Activated CD4-positive, alpha-beta memory T cell treated with anti-CD3 and anti-CD28 coated beads, Interleukin-2, amount 10 ng/mL, durations not matched to agents 7 days and 5 days (primary cell): ENCODE measurements around the gene TTC4. TPM values are rescaled to one million over a fixed set of nuclear protein-coding genes. Genes with fewer than 3 reads are reported as not detected.

ENCODE experiments used
- CTCF ChIA-PET: fragments of 350-600 bp; sonication (Branson Sonifier 250); formaldehyde crosslinking; loops from one replicate; lab custom pipeline; 2021; ENCODE audit warnings: antibody characterized with exemption, inconsistent platforms; lab: Charles Lee
- POLR2A ChIA-PET: fragments of 350-600 bp; sonication (Branson Sonifier 250); formaldehyde crosslinking; loops from one replicate; lab custom pipeline; 2021; ENCODE audit warnings: antibody characterized with exemption; lab: Charles Lee
- DNase-seq: peaks from one replicate; pipeline ENCODE4 v3.0.0-alpha.2; 2020
- H3K27ac Mint-ChIP-seq: one replicate; pipeline ENCODE4 v1.8.0; 2021; ENCODE audit warnings: mild to moderate bottlenecking, mixed read lengths
- H3K27me3 Mint-ChIP-seq: one replicate; pipeline ENCODE4 v1.8.0; 2021; ENCODE audit warnings: mixed read lengths
- H3K36me3 Mint-ChIP-seq: one replicate; pipeline ENCODE4 v1.8.0; 2021; ENCODE audit warnings: low read depth, mixed read lengths
- H3K4me1 Mint-ChIP-seq: one replicate; pipeline ENCODE4 v1.8.0; 2021; ENCODE audit warnings: mixed read lengths
- H3K4me3 Mint-ChIP-seq: one replicate; pipeline ENCODE4 v1.8.0; 2021; ENCODE audit warnings: mild to moderate bottlenecking, mixed read lengths
- H3K9me3 Mint-ChIP-seq: one replicate; pipeline ENCODE4 v1.8.0; 2021; ENCODE audit warnings: mixed read lengths
- total RNA-seq, 2 experiments: library from RNA; stranded (reverse); gene quantifications; one replicate each; pipeline ENCODE4 v1.2.3, GENCODE V29; 2021

TTC4 gene, protein sequence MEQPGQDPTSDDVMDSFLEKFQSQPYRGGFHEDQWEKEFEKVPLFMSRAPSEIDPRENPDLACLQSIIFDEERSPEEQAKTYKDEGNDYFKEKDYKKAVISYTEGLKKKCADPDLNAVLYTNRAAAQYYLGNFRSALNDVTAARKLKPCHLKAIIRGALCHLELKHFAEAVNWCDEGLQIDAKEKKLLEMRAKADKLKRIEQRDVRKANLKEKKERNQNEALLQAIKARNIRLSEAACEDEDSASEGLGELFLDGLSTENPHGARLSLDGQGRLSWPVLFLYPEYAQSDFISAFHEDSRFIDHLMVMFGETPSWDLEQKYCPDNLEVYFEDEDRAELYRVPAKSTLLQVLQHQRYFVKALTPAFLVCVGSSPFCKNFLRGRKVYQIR
- total RNA-seq, result 10 to 100 TPM; 17.6 to 20.6 TPM

GRCh38 chr1:54715493-54716298, at the start of gene TTC4:
TTC4 (plus strand) TSS chr1:54715861; CDS start chr1:54715909, 48 bp downstream.
- H3K4me3 Mint-ChIP-seq, result peak within 1 kb of the TSS; percentile 81
- peaks cover 9% of the 10 kb centered on the region for H3K36me3 Mint-ChIP-seq
- CTCF ChIA-PET, result interaction anchor here (1.0 to 2.2 kb wide), 7 partner anchors 12 to 280 kb away, joined by 3 to 12 read pairs (median 3); partner anchors contain the start of gene TTC22
- H3K27ac Mint-ChIP-seq, result peak within 1 kb of the TSS; percentile 78
- H3K9me3 Mint-ChIP-seq, result no peaks in the 10 kb centered on the region
- POLR2A ChIA-PET, result interaction anchor here (0.7 to 2.7 kb wide), 12 partner anchors 9 to 661 kb away, joined by 3 to 16 read pairs (median 5); partner anchors contain the start of genes DHCR24, PARS2 and TTC22
- DNase-seq, result peak; percentile 86
- peaks cover 30% of the 10 kb centered on the region for H3K4me1 Mint-ChIP-seq
- H3K27me3 Mint-ChIP-seq, result peaks cover 3% of the 10 kb centered on the region

GRCh38 chr1:54666333-54666732, 49.3 kb upstream of the TTC4 start:
- Mint-ChIP-seq H3K4me3 (no peak overlapping the region), H3K27me3 (peaks cover 2% of the 10 kb centered on the region), H3K4me1 (no peaks in the 10 kb centered on the region), H3K9me3 (no peaks in the 10 kb centered on the region), H3K36me3 (no peaks in the 10 kb centered on the region), H3K27ac (no peak overlapping the region)
- ChIA-PET CTCF (interaction anchor here (0.7 kb wide), 1 partner anchor 690 kb away, joined by 4 read pairs; no protein-coding TSS in a partner anchor), POLR2A (no interaction called here)
- no peak for DNase-seq

GRCh38 chr1:54667797-54668196, 47.9 kb upstream of the TTC4 start:
- H3K4me1 Mint-ChIP-seq, result peaks cover 14% of the 10 kb centered on the region
- DNase-seq, result no peak
- ChIA-PET POLR2A (no interaction called here), CTCF (interaction anchor here (1.1 kb wide), 1 partner anchor 142 kb away, joined by 3 read pairs; no protein-coding TSS in a partner anchor)
- H3K9me3 Mint-ChIP-seq, result no peaks in the 10 kb centered on the region
- no peaks in the 10 kb centered on the region for H3K36me3 Mint-ChIP-seq
- H3K4me3 Mint-ChIP-seq, result no peak overlapping the region
- no peak overlapping the region for H3K27ac Mint-ChIP-seq
- peaks cover 2% of the 10 kb centered on the region for H3K27me3 Mint-ChIP-seq

GRCh38 chr1:54668567-54668966, 47.1 kb upstream of the TTC4 start:
- Mint-ChIP-seq H3K27ac (no peak overlapping the region), H3K4me1 (peaks cover 18% of the 10 kb centered on the region), H3K27me3 (peaks cover 4% of the 10 kb centered on the region), H3K4me3 (no peak overlapping the region), H3K36me3 (no peaks in the 10 kb centered on the region), H3K9me3 (no peaks in the 10 kb centered on the region)
- POLR2A ChIA-PET, result no interaction called here
- CTCF ChIA-PET, result no interaction called here
- DNase-seq, result no peak

GRCh38 chr1:54671985-54672608, 43.6 kb upstream of the TTC4 start:
- peaks cover 18% of the 10 kb centered on the region for H3K4me1 Mint-ChIP-seq
- H3K36me3 Mint-ChIP-seq, result no peaks in the 10 kb centered on the region
- no peaks in the 10 kb centered on the region for H3K9me3 Mint-ChIP-seq
- peak; percentile 85 for DNase-seq
- CTCF ChIA-PET, result interaction anchor here (0.6 to 2.8 kb wide), 15 partner anchors 24 to 275 kb away, joined by 3 to 17 read pairs (median 4); partner anchors contain the start of genes DHCR24, TTC22 and TTC4
- peaks cover 5% of the 10 kb centered on the region for H3K27me3 Mint-ChIP-seq
- POLR2A ChIA-PET, result interaction anchor here (0.9 kb wide), 1 partner anchor 140 kb away, joined by 3 read pairs; no protein-coding TSS in a partner anchor
- no peak overlapping the region for H3K27ac Mint-ChIP-seq
- no peak overlapping the region for H3K4me3 Mint-ChIP-seq

DNA sequence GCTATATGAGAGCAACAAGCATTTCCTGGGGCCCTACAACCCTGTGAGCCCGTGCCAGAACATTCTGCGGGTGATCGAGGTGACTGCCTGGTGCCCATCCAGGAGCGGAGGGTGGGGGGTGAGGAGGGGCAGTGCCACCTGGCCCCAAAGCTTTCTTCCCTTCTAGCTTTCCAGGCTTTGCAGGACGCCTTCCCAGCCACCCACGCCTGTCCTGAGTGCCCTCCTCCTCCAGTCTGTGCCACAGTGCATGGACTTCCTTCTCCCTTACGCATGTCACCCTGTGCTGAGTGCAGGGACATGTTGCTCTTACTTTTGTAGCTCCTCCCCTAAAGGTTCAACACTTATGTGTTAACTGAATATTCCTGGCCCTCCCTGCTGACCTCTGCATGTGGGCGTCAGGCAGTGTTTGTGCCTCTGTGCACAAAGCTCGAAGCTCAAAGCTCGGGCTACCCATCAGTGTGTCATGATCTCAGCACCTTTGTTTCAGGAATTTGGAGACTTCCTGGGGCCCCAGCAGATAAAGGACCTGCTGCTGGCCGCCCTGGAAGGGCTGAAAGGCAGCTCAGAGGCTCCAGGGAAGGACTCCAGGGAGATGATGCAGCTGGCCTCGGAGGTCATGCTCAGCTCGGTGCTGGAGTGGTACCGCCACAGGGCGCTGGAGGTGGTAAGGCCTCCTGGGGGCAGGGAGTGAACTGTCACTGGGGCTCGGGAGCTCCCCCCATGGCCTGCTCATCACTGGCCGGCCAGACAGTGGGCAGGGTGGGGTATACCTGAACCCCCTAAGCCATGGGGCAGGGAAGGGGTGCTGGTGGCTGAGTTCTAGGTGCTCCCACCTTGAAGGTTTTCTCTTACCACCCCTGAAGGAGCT, 36.7 kb upstream of the TTC4 start:
- Mint-ChIP-seq H3K27me3 (peaks cover under 1% of the 10 kb centered on the region), H3K36me3 (no peaks in the 10 kb centered on the region), H3K4me1 (no peaks in the 10 kb centered on the region), H3K27ac (no peak overlapping the region), H3K9me3 (no peaks in the 10 kb centered on the region), H3K4me3 (no peak overlapping the region)
- ChIA-PET POLR2A (interaction anchor here (1.0 kb wide), 1 partner anchor 123 kb away, joined by 3 read pairs; no protein-coding TSS in a partner anchor), CTCF (no interaction called here)
- no peak for DNase-seq

- Mint-ChIP-seq H3K27ac (no peak overlapping the region), H3K4me1 (no peaks in the 10 kb centered on the region), H3K27me3 (peaks cover 2% of the 10 kb centered on the region), H3K4me3 (no peak overlapping the region), H3K9me3 (no peaks in the 10 kb centered on the region), H3K36me3 (no peaks in the 10 kb centered on the region)
- DNase-seq, result no peak
- POLR2A ChIA-PET, result no interaction called here
- CTCF ChIA-PET, result no interaction called here
These were observed 36.0 kb upstream of the TTC4 start for GRCh38 chr1:54679706-54680105.

- no peak for DNase-seq
- H3K4me3 Mint-ChIP-seq, result no peak overlapping the region
- CTCF ChIA-PET, result no interaction called here
- no peaks in the 10 kb centered on the region for H3K9me3 Mint-ChIP-seq
- H3K27me3 Mint-ChIP-seq, result peaks cover 2% of the 10 kb centered on the region
- POLR2A ChIA-PET, result no interaction called here
- H3K27ac Mint-ChIP-seq, result no peak overlapping the region
- H3K4me1 Mint-ChIP-seq, result no peaks in the 10 kb centered on the region
- H3K36me3 Mint-ChIP-seq, result no peaks in the 10 kb centered on the region
These were observed 35.3 kb upstream of the TTC4 start for GRCh38 chr1:54680387-54680786.

- H3K27me3 Mint-ChIP-seq, result peaks cover 2% of the 10 kb centered on the region
- no peak for DNase-seq
- CTCF ChIA-PET, result interaction anchor here (0.7 kb wide), 1 partner anchor 131 kb away, joined by 3 read pairs; no protein-coding TSS in a partner anchor
- H3K27ac Mint-ChIP-seq, result no peak overlapping the region
- H3K4me3 Mint-ChIP-seq, result no peak overlapping the region
- no peaks in the 10 kb centered on the region for H3K36me3 Mint-ChIP-seq
- POLR2A ChIA-PET, result no interaction called here
- no peaks in the 10 kb centered on the region for H3K4me1 Mint-ChIP-seq
- H3K9me3 Mint-ChIP-seq, result no peaks in the 10 kb centered on the region
These were observed 34.3 kb upstream of the TTC4 start for GRCh38 chr1:54681358-54681757.

- CTCF ChIA-PET, result no interaction called here
- no peak for DNase-seq
- H3K4me3 Mint-ChIP-seq, result no peak overlapping the region
- peaks cover 2% of the 10 kb centered on the region for H3K27me3 Mint-ChIP-seq
- no peaks in the 10 kb centered on the region for H3K9me3 Mint-ChIP-seq
- POLR2A ChIA-PET, result no interaction called here
- no peaks in the 10 kb centered on the region for H3K4me1 Mint-ChIP-seq
- H3K27ac Mint-ChIP-seq, result no peak overlapping the region
- H3K36me3 Mint-ChIP-seq, result no peaks in the 10 kb centered on the region
These were observed 32.2 kb upstream of the TTC4 start for GRCh38 chr1:54683453-54683852.

DNA sequence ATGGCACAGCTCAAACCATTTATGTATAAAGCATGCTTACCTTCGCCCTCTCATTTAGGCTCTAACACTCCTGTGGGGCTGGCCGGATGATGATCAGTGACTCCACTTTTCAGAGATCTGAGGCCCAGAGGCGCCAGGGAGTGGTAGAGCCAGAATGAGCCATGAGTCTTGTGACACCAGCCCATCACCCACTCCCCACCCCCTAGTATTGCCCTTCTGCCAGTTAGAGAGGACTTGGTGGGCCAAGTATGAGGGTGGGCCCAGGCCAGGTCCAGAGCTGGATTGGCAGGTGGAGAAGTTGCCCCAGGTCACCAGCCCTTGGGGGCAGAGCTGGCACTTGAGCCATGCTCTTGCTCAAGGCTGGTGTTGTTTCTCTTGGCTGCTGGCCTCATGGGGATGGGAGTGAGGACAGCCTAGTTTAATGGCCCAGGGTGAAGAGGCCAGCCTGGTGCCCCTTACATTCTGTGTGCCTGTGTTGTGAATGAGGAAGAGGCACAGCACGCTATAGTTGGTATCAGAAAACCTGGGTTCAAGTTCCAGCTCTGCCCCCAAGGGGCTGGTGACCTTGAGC, 30.2 kb upstream of the TTC4 start:
- Mint-ChIP-seq H3K4me1 (no peaks in the 10 kb centered on the region), H3K4me3 (no peak overlapping the region), H3K27ac (no peak overlapping the region), H3K27me3 (peaks cover 3% of the 10 kb centered on the region), H3K36me3 (no peaks in the 10 kb centered on the region), H3K9me3 (no peaks in the 10 kb centered on the region)
- no peak for DNase-seq
- ChIA-PET CTCF (no interaction called here), POLR2A (no interaction called here)

GRCh38 chr1:54686155-54686554, 29.5 kb upstream of the TTC4 start:
- no peak overlapping the region for H3K4me3 Mint-ChIP-seq
- no peaks in the 10 kb centered on the region for H3K36me3 Mint-ChIP-seq
- H3K9me3 Mint-ChIP-seq, result no peaks in the 10 kb centered on the region
- H3K27me3 Mint-ChIP-seq, result peaks cover 3% of the 10 kb centered on the region
- H3K4me1 Mint-ChIP-seq, result no peaks in the 10 kb centered on the region
- CTCF ChIA-PET, result no interaction called here
- POLR2A ChIA-PET, result no interaction called here
- no peak overlapping the region for H3K27ac Mint-ChIP-seq
- DNase-seq, result no peak
